Adrenal gland (tissue), 12 donors: ENCODE data around the gene ADAMTS9. TPM values are rescaled to one million over a fixed set of nuclear protein-coding genes. Genes with fewer than 3 reads are reported as not detected.

Source experiments
- DNase-seq, 7 donors: peaks; one replicate each; pipeline ENCODE4 v3.0.0-alpha.2; 2019 to 2020
- H3K27ac ChIP-seq, 5 donors: fragments of 200-600 bp; sonication (generic) in 4 of 5; 1 replicate in 3 of 5; 2 replicates in 2 of 5; pipeline versions ENCODE4 v1.5.1 to v1.8.0; 2016 to 2020; ENCODE audit warnings: mild to moderate bottlenecking in 1 of 5
- H3K27me3 ChIP-seq: fragments of 200-600 bp; 2 replicates; pipeline ENCODE4 v1.8.0; 2021
- H3K36me3 ChIP-seq, 2 donors: fragments of 200-600 bp; replicated peaks in 1 of 2; 1 replicate in 1 of 2; 2 replicates in 1 of 2; pipeline versions ENCODE4 v1.5.1 to v1.8.0; 2018 to 2022
- H3K4me1 ChIP-seq, 2 donors: fragments of 200-600 bp; replicated peaks in 1 of 2; 1 replicate in 1 of 2; 2 replicates in 1 of 2; pipeline versions ENCODE4 v1.5.1 to v1.8.0; 2018 to 2021
- H3K4me3 ChIP-seq, 4 donors: fragments of 200-600 bp; sonication (generic) in 3 of 4; one replicate each; pipeline ENCODE4 v1.5.1; 2016 to 2018
- H3K9me3 ChIP-seq, 3 donors: fragments of 200-600 bp; sonication (generic) in 1 of 3; replicated peaks in 1 of 3; 1 replicate in 2 of 3; 2 replicates in 1 of 3; pipeline versions ENCODE4 v1.5.1 to v1.8.0; 2016 to 2021
- CTCF ChIP-seq, 6 experiments: fragments of 450-650 bp in 4 of 6; fragments of 200-600 bp in 2 of 6; sonication (generic) in 1 of 6; IDR thresholded peaks; 1 replicate in 5 of 6; 2 replicates in 1 of 6; pipeline versions ENCODE4 v1.5.1 to v1.8.0; 2016 to 2021; ENCODE audit warnings: antibody characterized with exemption in 6 of 6, mild to moderate bottlenecking in 2 of 6, moderate library complexity in 1 of 6
- POLR2A ChIP-seq, 2 donors: fragments of 450-650 bp; IDR thresholded peaks; one replicate each; pipeline ENCODE4 v1.6.1; 2017; ENCODE audit warnings: antibody characterized with exemption in 2 of 2, mild to moderate bottlenecking in 2 of 2, moderate library complexity in 1 of 2
- WGBS, 4 donors: extraction: QIAGEN DNeasy Blood & Tissue Kit in 2 of 4; methylation state at CpG; one replicate each; pipeline versions ENCODE4 v1.1.5 to v1.1.7; 2013 to 2017; 5-methylcytosine and 5-hydroxymethylcytosine counted together
- intact Hi-C, 2 donors: fragments of 100-400 bp; cut with DNase I; formaldehyde crosslinking; loops; one replicate each; pipeline versions ENCODE4 v1.14.1 to v1.15.0; 2022 to 2023
- polyA plus RNA-seq, 3 donors: library from polyadenylated mRNA; stranded (reverse); fragments of 200-250 nt in 2 of 3; fragments of 350-450 nt in 1 of 3; fragmentation: Illumina TruSeq in 1 of 3; extraction: RNeasy Lipid Tissue Mini Kit (QIAGEN cat#74804) in 1 of 3; gene quantifications; one replicate each; pipeline ENCODE4 v1.2.3, GENCODE V29; 2013 to 2014
- total RNA-seq, 9 donors: library from RNA; depleted of rRNA in 4 of 9; stranded (reverse); fragments of >200 nt in 4 of 9; fragments of 120-200 nt in 1 of 9; fragmentation: NEBNext Ultra II Directional in 1 of 9; extraction: Animal tissue kit (Norgen Biotek cat#: 25700) in 1 of 9; gene quantifications; one replicate each; pipeline versions ENCODE4 v1.1.0 to v1.2.4, GENCODE V29; 2013 to 2023
- donor health status: healthy with polysubstance abuse.
- donor health status: Bipolar disorder and iron deficiency.
- donor health status: DM: yes; HTN: yes; CAD: no.
- donor health status: DM: no; HTN: no; CAD: no.
- donor health status: DM: no; HTN: no; CAD: no.
- donor health status: DM: yes; HTN: yes; CAD: no.

ADAMTS9 gene
- total and polyA plus RNA-seq, 12 donors: 5.1 to 51.2 (median 22.0) TPM

- WGBS, 4 donors: 88 to 96% (median 90%) methylated on average over 5 of the region's 5 CpGs
- intact Hi-C loops: loop anchor here in 1 of 2 donors (10.0 kb wide), 1 partner anchor 146 kb away; no protein-coding TSS in a partner anchor
- DNase-seq: no peak
Observed at GRCh38 chr3:64681015-64681414, 6.8 kb downstream of the ADAMTS9 start.

GRCh38 chr3:64680334-64680733, 7.5 kb downstream of the ADAMTS9 start:
- no peak overlapping the region for H3K27ac ChIP-seq
- no peaks in the 10 kb centered on the region for H3K9me3 ChIP-seq
- peaks cover 0 to 9% of the 10 kb centered on the region in 2 donors for H3K4me1 ChIP-seq
- TF ChIP-seq CTCF (IDR thresholded peaks at IDR 0.05): no peak
- no peak for TF ChIP-seq POLR2A (IDR thresholded peaks at IDR 0.05)
- H3K36me3 ChIP-seq: peaks cover 0 to 7% of the 10 kb centered on the region in 2 donors
- no peak for DNase-seq
- intact Hi-C loops: loop anchor here in 1 of 2 donors (10.0 kb wide), 1 partner anchor 146 kb away; no protein-coding TSS in a partner anchor
- WGBS, 4 donors: 87 to 93% (median 91%) methylated on average over 4 of the region's 4 CpGs
- no peaks in the 10 kb centered on the region for H3K27me3 ChIP-seq
- no peak overlapping the region for H3K4me3 ChIP-seq

More at GRCh38 chr3:64681015-64681414, 6.8 kb downstream of the ADAMTS9 start:
- H3K27ac ChIP-seq: no peak overlapping the region
- H3K27me3 ChIP-seq: no peaks in the 10 kb centered on the region
- H3K4me3 ChIP-seq: no peak overlapping the region
- H3K36me3 ChIP-seq: peaks cover 0 to 7% of the 10 kb centered on the region in 2 donors
- peaks cover 0 to 9% of the 10 kb centered on the region in 2 donors for H3K4me1 ChIP-seq
- TF ChIP-seq CTCF (IDR thresholded peaks at IDR 0.05): no peak
- no peak for TF ChIP-seq POLR2A (IDR thresholded peaks at IDR 0.05)
- no peaks in the 10 kb centered on the region for H3K9me3 ChIP-seq

GRCh38 chr3:64677961-64678716, 9.7 kb downstream of the ADAMTS9 start:
- no peak for DNase-seq
- WGBS, 4 donors: 63 to 72% (median 69%) methylated on average over 2 of the region's 2 CpGs
- peaks cover 0 to 16% of the 10 kb centered on the region in 2 donors for H3K4me1 ChIP-seq
- TF ChIP-seq CTCF (IDR thresholded peaks at IDR 0.05) (no peak), POLR2A (IDR thresholded peaks at IDR 0.05) (no peak)
- no peaks in the 10 kb centered on the region for H3K9me3 ChIP-seq
- H3K27ac ChIP-seq: no peak overlapping the region
- peaks cover 0 to 7% of the 10 kb centered on the region in 2 donors for H3K36me3 ChIP-seq
- H3K27me3 ChIP-seq: no peaks in the 10 kb centered on the region
- intact Hi-C loops: no loop called here
- no peak overlapping the region for H3K4me3 ChIP-seq

- TF ChIP-seq CTCF (IDR thresholded peaks at IDR 0.05): no peak
- DNase-seq: no peak
- intact Hi-C loops: no loop called here
- Histone ChIP-seq H3K27ac (peak overlapping the region in 1 of 5 donors; percentile 8), H3K9me3 (no peaks in the 10 kb centered on the region), H3K4me3 (no peak overlapping the region), H3K36me3 (peaks cover 0 to 7% of the 10 kb centered on the region in 2 donors), H3K4me1 (peaks cover 0 to 16% of the 10 kb centered on the region in 2 donors), H3K27me3 (no peaks in the 10 kb centered on the region)
- 22 to 57% (median 38%) methylated on average over 2 of the region's 2 CpGs for WGBS, 4 donors
Observed at GRCh38 chr3:64676831-64677230, 11.0 kb downstream of the ADAMTS9 start.
